Amygdala (tissue), 56 donors: ENCODE measurements around the gene KDSR.
A peak's percentile ranks its signal among the peaks of the same experiment; 100 is the strongest.

Experiments
- DNase-seq, 56 donors: peaks; one replicate each; lab custom pipeline; 2025; lab: John Stamatoyannopoulos, UW

The KDSR gene

DNA sequence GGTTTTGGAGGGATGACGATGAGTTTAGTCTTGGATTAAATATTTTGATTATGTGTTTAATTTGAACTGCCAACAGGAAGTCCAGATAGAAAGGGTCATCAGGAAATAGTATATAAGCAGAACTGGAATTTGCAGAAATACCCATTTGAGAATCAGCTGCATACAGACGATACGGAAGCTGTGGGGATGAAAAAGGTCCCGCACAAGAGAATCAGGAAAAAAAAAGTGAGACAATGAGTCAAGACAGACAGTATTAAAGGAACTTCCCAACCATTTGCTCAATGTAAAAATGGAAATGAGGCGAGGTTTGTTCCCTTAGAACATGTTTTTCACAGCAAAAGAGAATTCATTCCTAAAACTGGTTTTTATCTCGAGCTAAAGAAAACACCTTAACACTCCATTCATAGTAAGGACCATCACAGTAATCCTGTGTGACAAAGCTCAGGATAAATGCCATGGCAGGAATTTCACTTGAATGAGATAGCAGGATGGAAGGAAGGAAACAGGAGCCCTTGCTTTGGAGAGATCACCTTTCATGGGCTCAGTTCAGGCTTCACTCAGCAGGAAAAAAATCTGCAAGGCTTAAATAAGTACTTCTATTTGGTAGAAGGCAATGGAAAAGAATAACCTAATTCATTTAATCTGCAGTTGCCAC is 76.7 kb downstream of the KDSR start:
- DNase-seq: no peak

- DNase-seq: no peak
Measured at GRCh38 chr18:63288311-63288710, 78.7 kb downstream of the KDSR start.

- DNase-seq: no peak
Measured at GRCh38 chr18:63287691-63288220, 79.2 kb downstream of the KDSR start.

GRCh38 chr18:63286926-63287325 is 80.1 kb downstream of the KDSR start:
- no peak for DNase-seq

- DNase-seq: peak in 5 of 56 donors; percentile 9 to 33 (median 18)
Measured at GRCh38 chr18:63284827-63285733, 81.9 kb downstream of the KDSR start.

DNA sequence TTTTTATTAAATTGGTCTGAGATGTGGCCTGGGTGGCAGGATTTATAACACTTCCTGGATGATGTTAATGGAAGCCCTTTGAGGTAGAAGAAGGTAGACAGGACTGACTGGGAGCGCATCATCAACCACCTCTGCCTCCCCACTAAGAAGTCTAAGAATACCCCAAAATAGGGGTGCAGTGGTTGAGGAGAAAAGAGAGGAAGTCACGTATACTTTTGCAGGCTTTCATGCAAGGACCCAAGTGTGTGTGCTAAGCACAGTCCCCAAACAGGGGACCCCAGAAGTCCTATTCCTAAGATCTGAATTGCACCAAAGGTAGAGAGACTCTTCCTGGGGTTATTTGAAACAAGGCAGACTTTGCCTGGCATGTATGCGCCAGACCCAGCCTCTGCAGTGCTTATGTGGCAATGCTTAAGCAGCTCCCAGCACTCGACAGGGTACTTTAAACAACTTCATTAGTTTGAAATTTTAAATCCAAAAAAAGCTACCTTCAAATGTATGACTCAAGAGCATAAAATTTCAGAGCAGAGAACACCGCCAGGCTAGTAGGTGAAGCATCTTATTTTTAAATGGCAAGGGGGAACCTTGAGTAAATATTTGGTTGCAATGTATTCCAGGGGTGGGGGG is 82.7 kb downstream of the KDSR start:
- no peak for DNase-seq

DNA sequence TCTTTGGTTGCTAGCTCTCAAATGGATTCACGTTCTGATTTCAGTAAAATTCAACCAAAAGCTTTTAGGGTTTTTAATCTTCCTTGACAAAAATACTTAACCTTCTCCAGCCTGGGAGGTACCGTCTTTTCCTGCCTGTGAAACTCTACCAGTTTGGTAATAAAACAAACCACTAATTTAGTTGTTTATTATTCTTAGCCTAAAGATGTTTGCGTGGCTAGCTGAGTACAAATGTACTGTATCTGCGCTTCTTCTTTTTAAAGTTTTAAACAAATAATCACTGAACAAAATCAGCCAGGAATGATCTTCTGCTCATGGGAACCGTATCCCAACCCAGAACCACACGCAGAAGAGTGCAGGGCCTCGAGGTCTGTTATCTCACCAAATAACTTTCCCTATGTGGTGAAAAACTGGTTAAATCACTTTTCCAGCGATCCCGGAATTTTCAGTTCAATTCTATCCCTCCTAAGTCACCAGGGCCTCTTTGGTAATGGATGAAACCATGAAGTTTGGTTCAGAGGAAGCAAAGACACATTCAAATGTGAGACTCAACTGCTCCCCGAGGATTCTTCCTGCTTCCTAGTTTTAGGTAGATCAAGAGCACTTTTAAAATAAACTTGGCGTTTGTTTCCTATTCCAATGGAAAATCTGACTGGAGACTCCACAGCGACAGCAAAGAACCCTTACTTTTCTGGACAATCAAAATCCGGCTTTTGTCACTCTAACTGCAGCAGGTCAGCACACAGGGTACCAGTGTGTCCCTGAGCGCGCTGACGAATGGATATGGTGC is 83.5 kb downstream of the KDSR start:
- no peak for DNase-seq

GRCh38 chr18:63282793-63283192 is 84.2 kb downstream of the KDSR start:
- DNase-seq: no peak
